ENCODE data around the gene TRAF2.

TRAF2 gene

GRCh38 chr9:136847088-136847825, 39.1 kb upstream of the TRAF2 start:
- peak; percentile 43 for DNase-seq

GRCh38 chr9:136847826-136848392, 38.4 kb upstream of the TRAF2 start:
- DNase-seq: peak; percentile 91

GRCh38 chr9:136848393-136849037, 37.8 kb upstream of the TRAF2 start:
- peak; percentile 42 for DNase-seq

- DNase-seq: peak; percentile 99
Observed at GRCh38 chr9:136849038-136849959, 37.0 kb upstream of the TRAF2 start, which contains the start of gene PHPT1. Gene PHPT1, plus strand, starts transcription at chr9:136849409. Its CDS starts 22 bp downstream, at chr9:136849431.

GRCh38 chr9:136849960-136850865, 36.1 kb upstream of the TRAF2 start:
- DNase-seq: no peak

GRCh38 chr9:136850866-136851775, 35.2 kb upstream of the TRAF2 start:
- no peak for DNase-seq

- no peak for DNase-seq
Observed at GRCh38 chr9:136851941-136852663, 34.2 kb upstream of the TRAF2 start, which contains the start of gene MAMDC4. Gene MAMDC4, plus strand, starts transcription at chr9:136852346. Its CDS starts 71 bp downstream, at chr9:136852417.

- DNase-seq: no peak
Observed at GRCh38 chr9:136852664-136853595, 33.4 kb upstream of the TRAF2 start.

- no peak for DNase-seq
Observed at GRCh38 chr9:136853596-136854112, 32.7 kb upstream of the TRAF2 start.

GRCh38 chr9:136854113-136854841, 32.0 kb upstream of the TRAF2 start:
- no peak for DNase-seq

- no peak for DNase-seq
Observed at GRCh38 chr9:136854842-136855460, 31.4 kb upstream of the TRAF2 start.

GRCh38 chr9:136855461-136856078, 30.7 kb upstream of the TRAF2 start:
- no peak for DNase-seq

- no peak for DNase-seq
Observed at GRCh38 chr9:136856079-136856476, 30.2 kb upstream of the TRAF2 start.

GRCh38 chr9:136856541-136857141, 29.7 kb upstream of the TRAF2 start:
- no peak for DNase-seq

GRCh38 chr9:136857166-136857565, 29.1 kb upstream of the TRAF2 start:
- DNase-seq: no peak

Measured in suppressor macrophage treated with lipopolysaccharide for 4 hours (primary cell).